IMR-90 (cell line): Measurements from ENCODE around the gene ROBO1. TPM values are rescaled to one million over a fixed set of nuclear protein-coding genes. Genes with fewer than 3 reads are reported as not detected.

ENCODE experiments used
- ATAC-seq: fragments of 200-7000 bp; cut with Tn5 transposase; 2 replicates; pipeline ENCODE4 v1.9.1; 2020; ENCODE audit warnings: low read depth, mild to moderate bottlenecking, moderate library complexity
- BruUV-seq: library from RNA; stranded (reverse); fragments of 400-500 nt; replicated peaks from 2 replicates; lab custom pipeline; 2021; lab: Mats Ljungman, UMichigan
- CTCF ChIA-PET: fragments of 300-600 bp; formaldehyde crosslinking; extraction: SDS; loops from one replicate; lab custom pipeline; 2021; ENCODE audit warnings: antibody characterized with exemption; lab: Yijun Ruan, JAX
- POLR2A ChIA-PET: fragments of 300-600 bp; sonication (Branson Sonifier 250); formaldehyde crosslinking; loops from one replicate; lab custom pipeline; 2022; ENCODE audit warnings: antibody characterized with exemption; ENCODE audit not compliant: unreplicated experiment; lab: Charles Lee
- DNase-seq: peaks from one replicate; pipeline ENCODE4 v3.0.0; 2013
- H2AFZ ChIP-seq: replicated peaks from 2 replicates; pipeline ENCODE3; 2013; ENCODE audit warnings: low read length, mild to moderate bottlenecking; ENCODE audit not compliant: poor library complexity
- H2AK5ac ChIP-seq: 2 replicates; pipeline ENCODE4 v1.6.1; 2013; ENCODE audit warnings: low read depth, low read length, inconsistent platforms
- H2AK9ac ChIP-seq: replicated peaks from 2 replicates; pipeline ENCODE3; 2013; ENCODE audit warnings: mild to moderate bottlenecking, low read depth, low read length, moderate library complexity; ENCODE audit not compliant: poor library complexity
- H2BK120ac ChIP-seq: 2 replicates; pipeline ENCODE4 v1.6.1; 2013; ENCODE audit warnings: low read depth, low read length, inconsistent platforms
- H2BK15ac ChIP-seq: 3 replicates; pipeline ENCODE4 v1.6.1; 2013; ENCODE audit warnings: low read depth, low read length, inconsistent platforms
- H2BK20ac ChIP-seq: 2 replicates; pipeline ENCODE4 v1.6.1; 2013; ENCODE audit warnings: low read depth, mild to moderate bottlenecking, inconsistent platforms, low read length, moderate library complexity
- H2BK5ac ChIP-seq: 2 replicates; pipeline ENCODE4 v1.6.1; 2013; ENCODE audit warnings: mild to moderate bottlenecking, low read depth, low read length, inconsistent platforms; ENCODE audit not compliant: poor library complexity, severe bottlenecking
- H3K14ac ChIP-seq: replicated peaks from 2 replicates; pipeline ENCODE4 v1.6.1; 2013; ENCODE audit warnings: low read depth, low read length, inconsistent platforms
- H3K18ac ChIP-seq: 2 replicates; pipeline ENCODE4 v1.6.1; 2013; ENCODE audit warnings: low read depth, low read length, control low read depth
- H3K23ac ChIP-seq: 2 replicates; pipeline ENCODE4 v1.6.1; 2013; ENCODE audit warnings: low read depth, low read length, inconsistent platforms
- H3K27ac ChIP-seq: 2 replicates; pipeline ENCODE4 v1.5.1; 2013; ENCODE audit warnings: mild to moderate bottlenecking, control low read depth, low read length; ENCODE audit not compliant: insufficient read depth
- H3K27me3 ChIP-seq: 2 replicates; pipeline ENCODE4 v1.6.1; 2013; ENCODE audit warnings: low read length; ENCODE audit not compliant: control insufficient read depth, insufficient read depth
- H3K36me3 ChIP-seq: 2 replicates; pipeline ENCODE4 v1.6.1; 2013; ENCODE audit warnings: low read length, mixed read lengths; ENCODE audit not compliant: control insufficient read depth, insufficient read depth
- H3K4ac ChIP-seq: 2 replicates; pipeline ENCODE4 v1.6.1; 2013; ENCODE audit warnings: low read depth, low read length, inconsistent platforms
- H3K4me1 ChIP-seq: 2 replicates; pipeline ENCODE4 v1.6.1; 2013; ENCODE audit warnings: low read length, mixed read lengths; ENCODE audit not compliant: control insufficient read depth, insufficient read depth
- H3K4me2 ChIP-seq: 2 replicates; pipeline ENCODE4 v1.6.1; 2013; ENCODE audit warnings: low read depth, mild to moderate bottlenecking, control low read depth, low read length, moderate library complexity
- H3K4me3 ChIP-seq: 2 replicates; pipeline ENCODE4 v1.5.1; 2013; ENCODE audit warnings: low read depth, mild to moderate bottlenecking, control low read depth, low read length, moderate library complexity; ENCODE audit not compliant: insufficient read depth
- H3K56ac ChIP-seq: 2 replicates; pipeline ENCODE4 v1.6.1; 2013; ENCODE audit warnings: low read length, inconsistent platforms; ENCODE audit not compliant: insufficient read depth; ENCODE audit errors: extremely low read depth
- H3K79me1 ChIP-seq, 2 experiments: 2 replicates each; pipeline ENCODE4 v1.6.1; 2013; ENCODE audit warnings: low read length in 2 of 2, inconsistent platforms in 1 of 2, low read depth in 1 of 2
- H3K9ac ChIP-seq: 2 replicates; pipeline ENCODE4 v1.6.1; 2013; ENCODE audit warnings: low read depth, low read length, control low read depth
- H3K9me1 ChIP-seq: 2 replicates; pipeline ENCODE4 v1.6.1; 2013; ENCODE audit warnings: low read length, inconsistent platforms; ENCODE audit not compliant: insufficient read depth
- H3K9me3 ChIP-seq: 2 replicates; pipeline ENCODE4 v1.6.1; 2013; ENCODE audit warnings: low read length; ENCODE audit not compliant: control insufficient read depth, insufficient read depth
- H4K20me1 ChIP-seq: 2 replicates; pipeline ENCODE4 v1.6.1; 2013; ENCODE audit warnings: low read length, inconsistent platforms; ENCODE audit not compliant: insufficient read depth
- H4K5ac ChIP-seq: 2 replicates; pipeline ENCODE4 v1.6.1; 2013; ENCODE audit warnings: mild to moderate bottlenecking, low read depth, low read length, control low read depth
- H4K8ac ChIP-seq, 2 experiments: 2 replicates each; pipeline ENCODE4 v1.6.1; 2013; ENCODE audit warnings: low read depth in 2 of 2, low read length in 2 of 2, control low read depth in 1 of 2, inconsistent platforms in 1 of 2
- H4K91ac ChIP-seq: 2 replicates; pipeline ENCODE4 v1.6.1; 2013; ENCODE audit warnings: low read depth, low read length, inconsistent platforms; ENCODE audit not compliant: insufficient read depth
- BHLHE40 ChIP-seq: fragments of 150-350 bp; IDR thresholded peaks from 2 replicates; pipeline ENCODE4 v1.6.1; 2016; ENCODE audit warnings: mild to moderate bottlenecking, low read depth, low read length
- CTCF ChIP-seq: conservative IDR thresholded peaks from 2 replicates; pipeline ENCODE4 v1.5.1; 2012; ENCODE audit warnings: mild to moderate bottlenecking, low read depth, low read length, improper control_type of control experiment
- MAFK ChIP-seq: IDR thresholded peaks from 2 replicates; pipeline ENCODE4 v1.6.1; 2012; ENCODE audit warnings: low read depth, low read length, improper control_type of control experiment
- MAZ ChIP-seq: IDR thresholded peaks from 2 replicates; pipeline ENCODE4 v1.6.1; 2012; ENCODE audit warnings: low read depth, mild to moderate bottlenecking, low read length, improper control_type of control experiment, moderate library complexity, borderline replicate concordance
- MXI1 ChIP-seq: IDR thresholded peaks from 2 replicates; pipeline ENCODE4 v1.6.1; 2012; ENCODE audit warnings: low read depth, mild to moderate bottlenecking, low read length, moderate library complexity, borderline replicate concordance
- POLR2A ChIP-seq: IDR thresholded peaks from 2 replicates; pipeline ENCODE4 v1.6.1; 2012; ENCODE audit warnings: mild to moderate bottlenecking, low read depth, low read length
- RAD21 ChIP-seq: IDR thresholded peaks from 2 replicates; pipeline ENCODE4 v1.6.1; 2012; ENCODE audit warnings: low read length, improper control_type of control experiment
- RCOR1 ChIP-seq: IDR thresholded peaks from 2 replicates; pipeline ENCODE4 v1.6.1; 2012; ENCODE audit warnings: mild to moderate bottlenecking, low read length, improper control_type of control experiment; ENCODE audit not compliant: insufficient replicate concordance
- RFX5 ChIP-seq: IDR thresholded peaks from 2 replicates; pipeline ENCODE4 v1.8.0; 2012; ENCODE audit warnings: low read depth, mild to moderate bottlenecking, low read length, moderate library complexity
- USF2 ChIP-seq: fragments of 150-350 bp; IDR thresholded peaks from 2 replicates; pipeline ENCODE4 v1.6.1; 2017; ENCODE audit warnings: mild to moderate bottlenecking, antibody characterized with exemption, low read length, low read depth
- WGBS, 2 experiments: methylation state at CpG; one replicate each; pipeline versions ENCODE4 v1.1.5 to v1.1.7; 2013; ENCODE audit warnings: missing lambda C conversion rate in 2 of 2; ENCODE audit not compliant: insufficient read length in 1 of 2; ENCODE audit errors: extremely low coverage in 2 of 2; 5-methylcytosine and 5-hydroxymethylcytosine counted together
- dilution Hi-C: fragments of 300-500 bp; cut with HindIII; formaldehyde crosslinking; loops from one replicate; pipeline ENCODE4 v1.14.3; 2018; ENCODE audit warnings: low sequenced_read_pairs; ENCODE audit not compliant: unreplicated experiment
- in situ Hi-C: fragments of 300-500 bp; cut with MboI; formaldehyde crosslinking; loops from 3 replicates; pipeline ENCODE4 v1.14.3; 2019; ENCODE audit warnings: low sequenced_read_pairs, inconsistent platforms, mixed read lengths
- intact Hi-C: fragments of 100-400 bp; cut with micrococcal nuclease; formaldehyde crosslinking; loops from 2 replicates; pipeline ENCODE4 v1.10.0; 2022
- polyA plus RNA-seq, 3 experiments: library from polyadenylated mRNA; depleted of rRNA; stranded (reverse); fragments of >200 nt; gene quantifications; 2 replicates each; pipeline ENCODE4 v1.2.3, GENCODE V29; 2012; ENCODE audit warnings: low replicate concordance in 1 of 3
- total RNA-seq: library from RNA; depleted of rRNA; stranded (reverse); fragments of >200 nt; gene quantifications from 2 replicates; pipeline ENCODE4 v1.2.3, GENCODE V29; 2012

ROBO1 gene
- total and polyA plus RNA-seq, 2 of the 4 experiments (the other 2 are of a cell fraction), result 24.1 to 53.9 TPM

- Histone ChIP-seq H2BK20ac (no peak overlapping the region), H3K14ac (no peak overlapping the region), H3K9me3 (no peaks in the 10 kb centered on the region), H4K91ac (no peak overlapping the region), H3K18ac (no peak overlapping the region), H2AK9ac (no peak overlapping the region), H4K5ac (no peak overlapping the region), H3K36me3 (peaks cover 2% of the 10 kb centered on the region), H2AFZ (no peak overlapping the region), H3K9me1 (no peaks in the 10 kb centered on the region), H3K27me3 (no peaks in the 10 kb centered on the region), H3K9ac (no peak overlapping the region), H2AK5ac (no peak overlapping the region), H3K4ac (no peak overlapping the region), H3K4me2 (no peak overlapping the region), H3K23ac (no peak overlapping the region), H3K27ac (no peak overlapping the region), H3K79me1 (no peaks in the 10 kb centered on the region; a peak in 1 of 4 replicates), H4K20me1 (no peaks in the 10 kb centered on the region), H3K4me1 (peaks cover 2% of the 10 kb centered on the region; the same call in 1 of the 2 replicates), H4K8ac (no peak overlapping the region), H3K56ac (no peak overlapping the region), H2BK15ac (no peak overlapping the region), H3K4me3 (no peak overlapping the region), H2BK120ac (no peak overlapping the region), H2BK5ac (no peak overlapping the region)
- TF ChIP-seq POLR2A, result no peak
- no peak for TF ChIP-seq RFX5
- no peak for TF ChIP-seq RAD21
- no peak for TF ChIP-seq CTCF
- TF ChIP-seq BHLHE40, result no peak
- TF ChIP-seq MXI1, result no peak
- no peak for TF ChIP-seq RCOR1
- no peak for TF ChIP-seq USF2
- no peak for TF ChIP-seq MAZ
- no peak for TF ChIP-seq MAFK
- CTCF ChIA-PET, result interaction anchor here (1.0 kb wide), 1 partner anchor 443 kb away, joined by 3 read pairs; no protein-coding TSS in a partner anchor
- ATAC-seq, result peak; percentile 65
- dilution Hi-C loops, result no loop called here
- no TSS peak for BruUV-seq
- peak; percentile 36 for DNase-seq
- POLR2A ChIA-PET, result no interaction called here
- no CpG with 5 or more reads among the region's 2 CpGs for WGBS, 2 experiments
- in situ Hi-C loops, result loop anchor here (10.0 kb wide), 1 partner anchor 1613 kb away; no protein-coding TSS in a partner anchor
- intact Hi-C loops, result loop anchor here (10.0 kb wide), 3 partner anchors 443 to 1333 kb away; no protein-coding TSS in a partner anchor
These were observed 1120.1 kb downstream of the ROBO1 start for GRCh38 chr3:78647726-78648125.
